HEK293 (cell line): ENCODE data around the gene MYADML2.

Experiments used
- ZNF423 ChIP-seq: fragments of 450-650 bp; formaldehyde crosslinking; IDR thresholded peaks from 2 replicates; pipeline ENCODE4 v1.5.1; 2016; ENCODE audit warnings: missing biosample characterization, missing genetic modification characterization
- ZNF626 ChIP-seq: fragments of 450-650 bp; sonication (Bioruptor Pico); formaldehyde crosslinking; IDR thresholded peaks from 2 replicates; pipeline ENCODE4 v1.5.1; 2018; ENCODE audit warnings: missing biosample characterization, missing genetic modification characterization, inconsistent platforms
- ZNF830 ChIP-seq: fragments of 450-650 bp; IDR thresholded peaks from 2 replicates; pipeline ENCODE4 v1.5.0; 2018; ENCODE audit warnings: missing biosample characterization, missing genetic modification characterization, low read depth, mild to moderate bottlenecking, moderate library complexity
- TF ChIP-seq, protein P1 (sequence below): fragments of 450-650 bp; formaldehyde crosslinking; IDR thresholded peaks from 2 replicates; pipeline ENCODE4 v1.5.1; 2016; ENCODE audit warnings: missing biosample characterization, missing genetic modification characterization

DNA sequence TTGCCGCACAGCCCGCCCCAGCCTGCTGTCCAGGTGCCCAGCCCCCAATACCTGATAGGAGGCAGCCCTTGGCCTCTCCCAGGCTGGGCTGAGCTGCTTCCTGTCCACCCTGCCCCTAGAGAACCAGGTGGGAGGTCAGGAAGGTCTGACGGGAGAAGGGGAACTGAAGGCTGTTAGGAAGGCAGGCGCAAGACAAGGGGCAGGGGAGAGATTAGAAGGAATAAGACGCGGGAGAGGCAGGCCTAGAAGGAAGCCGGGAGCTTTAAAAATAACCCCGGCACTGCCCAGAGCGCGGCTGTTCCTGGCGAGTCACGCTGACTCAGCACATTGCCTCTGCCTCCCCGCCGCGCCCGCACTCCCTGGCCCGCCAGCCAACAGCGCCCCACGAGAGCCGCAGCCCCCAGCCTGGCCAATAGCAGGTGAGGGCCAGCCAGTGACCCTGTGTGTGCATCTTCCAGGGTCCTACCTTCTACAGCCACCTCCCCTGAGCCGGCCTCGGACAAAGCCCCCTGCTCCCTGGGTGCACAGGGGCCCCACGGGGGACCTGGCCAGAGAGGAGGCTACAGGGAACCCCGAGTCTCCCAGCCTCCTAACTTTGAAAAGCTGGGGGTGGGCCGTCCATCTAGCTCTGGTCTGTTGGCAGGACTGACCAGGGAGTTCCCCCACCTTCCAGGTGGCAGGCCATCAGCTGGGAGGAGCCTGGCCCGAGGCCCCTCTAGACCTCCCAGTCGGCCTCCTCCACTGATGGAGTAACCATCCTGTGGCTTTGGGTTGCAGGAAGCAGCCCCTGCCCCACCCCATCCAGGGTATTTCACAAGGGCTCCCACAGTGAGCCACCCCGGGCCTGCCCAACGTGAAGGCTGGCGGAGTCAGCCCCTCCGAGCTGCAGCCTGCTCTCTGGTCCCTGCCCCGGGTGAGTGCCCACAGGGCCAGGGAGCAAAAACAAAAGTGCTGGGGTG lies 23.5 kb downstream of the MYADML2 start:
- TF ChIP-seq, protein P1, sequence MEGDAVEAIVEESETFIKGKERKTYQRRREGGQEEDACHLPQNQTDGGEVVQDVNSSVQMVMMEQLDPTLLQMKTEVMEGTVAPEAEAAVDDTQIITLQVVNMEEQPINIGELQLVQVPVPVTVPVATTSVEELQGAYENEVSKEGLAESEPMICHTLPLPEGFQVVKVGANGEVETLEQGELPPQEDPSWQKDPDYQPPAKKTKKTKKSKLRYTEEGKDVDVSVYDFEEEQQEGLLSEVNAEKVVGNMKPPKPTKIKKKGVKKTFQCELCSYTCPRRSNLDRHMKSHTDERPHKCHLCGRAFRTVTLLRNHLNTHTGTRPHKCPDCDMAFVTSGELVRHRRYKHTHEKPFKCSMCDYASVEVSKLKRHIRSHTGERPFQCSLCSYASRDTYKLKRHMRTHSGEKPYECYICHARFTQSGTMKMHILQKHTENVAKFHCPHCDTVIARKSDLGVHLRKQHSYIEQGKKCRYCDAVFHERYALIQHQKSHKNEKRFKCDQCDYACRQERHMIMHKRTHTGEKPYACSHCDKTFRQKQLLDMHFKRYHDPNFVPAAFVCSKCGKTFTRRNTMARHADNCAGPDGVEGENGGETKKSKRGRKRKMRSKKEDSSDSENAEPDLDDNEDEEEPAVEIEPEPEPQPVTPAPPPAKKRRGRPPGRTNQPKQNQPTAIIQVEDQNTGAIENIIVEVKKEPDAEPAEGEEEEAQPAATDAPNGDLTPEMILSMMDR (tag by site-specific recombination), result no peak
- TF ChIP-seq ZNF423, result no peak
- TF ChIP-seq ZNF626, result no peak
- TF ChIP-seq ZNF830 (tag by site-specific recombination), result no peak
